NAMALWA (cell line): ENCODE data around the gene ARHGAP26.

Experiments used
- DNase-seq: peaks from one replicate; pipeline ENCODE4 v3.0.0-alpha.2; 2015; ENCODE audit warnings: low spot score

The ARHGAP26 gene

GRCh38 chr5:143041972-143042770 lies 272.0 kb downstream of the ARHGAP26 start:
- no peak for DNase-seq

- DNase-seq = no peak
Observed at GRCh38 chr5:143044265-143044664, 274.1 kb downstream of the ARHGAP26 start.

- no peak for DNase-seq
Observed at GRCh38 chr5:143045062-143045461, 274.9 kb downstream of the ARHGAP26 start.

- DNase-seq = no peak
Observed at GRCh38 chr5:143046314-143046713, 276.1 kb downstream of the ARHGAP26 start.

GRCh38 chr5:143047091-143047490 lies 276.9 kb downstream of the ARHGAP26 start:
- DNase-seq = no peak

GRCh38 chr5:143050183-143050582 lies 280.0 kb downstream of the ARHGAP26 start:
- no peak for DNase-seq

- DNase-seq = no peak
Observed at GRCh38 chr5:143051244-143052058, 281.3 kb downstream of the ARHGAP26 start.

- no peak for DNase-seq
Observed at GRCh38 chr5:143052967-143053682, 282.9 kb downstream of the ARHGAP26 start.

- no peak for DNase-seq
Observed at GRCh38 chr5:143053780-143054179, 283.6 kb downstream of the ARHGAP26 start.

- no peak for DNase-seq
Observed at GRCh38 chr5:143054480-143054941, 284.3 kb downstream of the ARHGAP26 start.

GRCh38 chr5:143055596-143056338 lies 285.6 kb downstream of the ARHGAP26 start:
- no peak for DNase-seq

GRCh38 chr5:143056339-143056704 lies 286.1 kb downstream of the ARHGAP26 start:
- DNase-seq = no peak

GRCh38 chr5:143056792-143057579 lies 286.8 kb downstream of the ARHGAP26 start:
- no peak for DNase-seq

- DNase-seq = no peak
Observed at GRCh38 chr5:143057580-143057999, 287.4 kb downstream of the ARHGAP26 start.

- no peak for DNase-seq
Observed at GRCh38 chr5:143059355-143059754, 289.2 kb downstream of the ARHGAP26 start.

- no peak for DNase-seq
Observed at GRCh38 chr5:143059976-143060765, 290.0 kb downstream of the ARHGAP26 start.

- no peak for DNase-seq
Observed at GRCh38 chr5:143061161-143061945, 291.2 kb downstream of the ARHGAP26 start.

- no peak for DNase-seq
Observed at GRCh38 chr5:143062379-143062778, 292.2 kb downstream of the ARHGAP26 start.
